MM.1S (cell line): ENCODE measurements around the gene GTF2E1.

Source experiments
- DNase-seq: peaks from one replicate; pipeline ENCODE4 v3.0.0-alpha.2; 2015
- H2AFZ ChIP-seq: fragments of 300-600 bp; sonication (generic); 2 replicates; pipeline ENCODE4 v1.6.0; 2016; ENCODE audit warnings: antibody characterized with exemption, low read length
- H3F3A ChIP-seq: fragments of 300-600 bp; sonication (generic); 2 replicates; pipeline ENCODE4 v1.6.1; 2016; ENCODE audit warnings: mild to moderate bottlenecking, antibody characterized with exemption, low read length, moderate library complexity, mixed read lengths; ENCODE audit not compliant: insufficient read depth
- H3K27ac ChIP-seq: fragments of 300-600 bp; sonication (generic); 2 replicates; pipeline ENCODE4 v1.5.1; 2016; ENCODE audit warnings: mild to moderate bottlenecking, low read length
- H3K27me3 ChIP-seq: fragments of 300-600 bp; sonication (generic); replicated peaks from 2 replicates; pipeline ENCODE4 v1.6.0; 2016; ENCODE audit warnings: low read length; ENCODE audit not compliant: insufficient read depth
- H3K36me3 ChIP-seq: fragments of 300-600 bp; sonication (generic); replicated peaks from 2 replicates; pipeline ENCODE4 v1.6.1; 2016; ENCODE audit warnings: mild to moderate bottlenecking, low read length, mixed read lengths; ENCODE audit not compliant: insufficient read depth
- H3K4me1 ChIP-seq: fragments of 300-600 bp; sonication (generic); 2 replicates; pipeline ENCODE4 v1.6.1; 2016; ENCODE audit warnings: low read length, mixed read lengths
- H3K4me2 ChIP-seq: fragments of 300-600 bp; sonication (generic); 2 replicates; pipeline ENCODE4 v1.6.0; 2016; ENCODE audit warnings: low read depth, low read length
- H3K4me3 ChIP-seq: fragments of 300-600 bp; sonication (generic); 2 replicates; pipeline ENCODE4 v1.5.1; 2016; ENCODE audit warnings: low read length, mixed read lengths
- H3K79me2 ChIP-seq: fragments of 300-600 bp; sonication (generic); 2 replicates; pipeline ENCODE4 v1.6.1; 2016; ENCODE audit warnings: mixed run types, low read length, mixed read lengths
- H3K9ac ChIP-seq: fragments of 300-600 bp; sonication (generic); 2 replicates; pipeline ENCODE4 v1.6.1; 2016; ENCODE audit warnings: low read length, mixed read lengths
- H3K9me2 ChIP-seq: fragments of 300-600 bp; sonication (generic); replicated peaks from 2 replicates; pipeline ENCODE4 v1.6.1; 2016; ENCODE audit warnings: mild to moderate bottlenecking, low read length, mixed read lengths; ENCODE audit not compliant: insufficient read depth
- H3K9me3 ChIP-seq: fragments of 300-600 bp; sonication (generic); replicated peaks from 2 replicates; pipeline ENCODE4 v1.6.1; 2016; ENCODE audit warnings: mild to moderate bottlenecking, low read length, mixed read lengths; ENCODE audit not compliant: insufficient read depth
- H4K20me1 ChIP-seq: fragments of 300-600 bp; sonication (generic); 2 replicates; pipeline ENCODE4 v1.6.1; 2016; ENCODE audit warnings: mild to moderate bottlenecking, low read length, moderate library complexity, mixed read lengths; ENCODE audit not compliant: insufficient read depth
- CTCF ChIP-seq: fragments of 300-600 bp; sonication (generic); IDR thresholded peaks from 2 replicates; pipeline ENCODE4 v1.5.1; 2016; ENCODE audit warnings: antibody characterized with exemption, low read length, mixed read lengths
- EZH2 ChIP-seq: fragments of 300-600 bp; sonication (generic); optimal IDR thresholded peaks from 2 replicates; pipeline ENCODE3; 2017; ENCODE audit warnings: low read depth, mild to moderate bottlenecking, antibody characterized with exemption, low read length, mixed read lengths
- EZH2phosphoT487 ChIP-seq: fragments of 300-600 bp; sonication (generic); IDR thresholded peaks from 2 replicates; pipeline ENCODE4 v1.6.1; 2018; ENCODE audit warnings: antibody characterized with exemption, low read length

GTF2E1 gene

GRCh38 chr3:120824613-120825012, 82.1 kb downstream of the GTF2E1 start:
- Histone ChIP-seq H3K36me3 (no peaks in the 10 kb centered on the region), H3K9me2 (no peaks in the 10 kb centered on the region), H3K79me2 (no peaks in the 10 kb centered on the region), H3K4me2 (no peak overlapping the region), H3K27me3 (no peaks in the 10 kb centered on the region), H3K9me3 (no peaks in the 10 kb centered on the region), H4K20me1 (no peaks in the 10 kb centered on the region), H3K27ac (no peak overlapping the region), H3K9ac (no peak overlapping the region), H2AFZ (no peak overlapping the region), H3K4me1 (no peaks in the 10 kb centered on the region), H3K4me3 (no peak overlapping the region), H3F3A (no peaks in the 10 kb centered on the region)
- TF ChIP-seq EZH2 (no peak), CTCF (no peak), EZH2phosphoT487 (no peak)
- no peak for DNase-seq

- DNase-seq, result no peak
- TF ChIP-seq EZH2phosphoT487, result no peak
- no peak for TF ChIP-seq CTCF
- TF ChIP-seq EZH2, result no peak
Observed at GRCh38 chr3:120828796-120829195, 86.3 kb downstream of the GTF2E1 start.

GRCh38 chr3:120831066-120831465, 88.5 kb downstream of the GTF2E1 start:
- Histone ChIP-seq H3K4me2 (no peak overlapping the region), H3K27me3 (no peaks in the 10 kb centered on the region), H3K9me2 (no peaks in the 10 kb centered on the region), H3K4me3 (no peak overlapping the region), H3K27ac (no peak overlapping the region), H2AFZ (no peak overlapping the region), H3F3A (no peaks in the 10 kb centered on the region), H3K9ac (no peak overlapping the region), H3K4me1 (no peaks in the 10 kb centered on the region), H3K36me3 (no peaks in the 10 kb centered on the region), H3K9me3 (no peaks in the 10 kb centered on the region), H3K79me2 (no peaks in the 10 kb centered on the region), H4K20me1 (no peaks in the 10 kb centered on the region)
- TF ChIP-seq CTCF, result no peak
- no peak for TF ChIP-seq EZH2phosphoT487
- no peak for DNase-seq

More at GRCh38 chr3:120828796-120829195, 86.3 kb downstream of the GTF2E1 start:
- H3K4me3 ChIP-seq, result no peak overlapping the region
- no peak overlapping the region for H2AFZ ChIP-seq
- no peaks in the 10 kb centered on the region for H3K9me2 ChIP-seq
- no peak overlapping the region for H3K4me2 ChIP-seq
- H3K4me1 ChIP-seq, result no peaks in the 10 kb centered on the region
- H3K9me3 ChIP-seq, result no peaks in the 10 kb centered on the region
- H3K9ac ChIP-seq, result no peak overlapping the region
- no peaks in the 10 kb centered on the region for H3K79me2 ChIP-seq
- H4K20me1 ChIP-seq, result no peaks in the 10 kb centered on the region
- H3K36me3 ChIP-seq, result no peaks in the 10 kb centered on the region
- H3K27me3 ChIP-seq, result no peaks in the 10 kb centered on the region
- H3F3A ChIP-seq, result no peaks in the 10 kb centered on the region
- H3K27ac ChIP-seq, result no peak overlapping the region
